Measurements from ENCODE around the gene TFIP11. TPM values are rescaled to one million over a fixed set of nuclear protein-coding genes. Genes with fewer than 3 reads are reported as not detected.

TFIP11 gene
- total and polyA plus RNA-seq, 2 of the 8 experiments (the other 6 are each of a cell fraction or from before 2014, with no cell fraction given) = 18.1 to 28.3 TPM

DNA sequence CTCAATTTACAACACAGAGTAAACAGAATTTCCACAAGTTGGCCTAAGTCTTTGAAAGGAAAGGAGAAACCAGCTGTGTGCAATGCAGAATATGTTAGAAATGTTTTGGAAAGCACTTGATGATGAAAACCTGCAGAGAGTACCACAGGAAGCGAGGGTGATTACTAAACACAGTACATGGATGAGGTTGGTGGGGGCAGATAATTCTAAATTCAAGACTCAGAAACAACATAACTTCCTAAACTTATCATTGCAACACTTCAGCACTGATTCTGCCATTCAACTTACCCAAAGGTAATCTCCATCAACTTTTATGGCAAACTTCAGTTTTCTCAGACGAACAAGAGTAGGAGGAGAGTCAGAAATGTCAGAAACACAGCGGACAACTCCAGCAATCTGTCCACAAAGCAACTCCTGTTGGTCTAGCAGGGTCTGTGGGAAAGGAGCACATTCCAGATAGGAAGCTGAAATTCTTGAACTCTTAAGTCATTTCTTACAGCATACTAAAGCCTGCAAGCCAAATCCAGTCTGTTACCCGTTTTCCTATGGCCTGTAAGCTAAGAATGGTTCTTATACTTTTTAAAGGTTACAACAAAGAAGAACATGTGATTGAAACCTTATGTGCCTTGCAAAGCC is 35.5 kb downstream of the TFIP11 start:
- no peak overlapping the region for H3K4ac ChIP-seq (replicated peaks; ENCODE audit: insufficient read length, low read depth, low read length)
- no peak overlapping the region for H4K5ac ChIP-seq (ENCODE audit: insufficient read length, low read depth, low read length)
- H3K18ac ChIP-seq (ENCODE audit: extremely low read depth, low read length) = no peak overlapping the region
- H2BK5ac ChIP-seq (ENCODE audit: low read depth, low read length) = no peak overlapping the region
- peaks cover 0 to 27% of the 10 kb centered on the region in 2 experiments; a peak in 2 of 4 replicates for H3K79me2 ChIP-seq (ENCODE audit: control insufficient read depth in 1 of 2, insufficient read depth in 2 of 2, low read length in 2 of 2)
- no peak overlapping the region for H3K23ac ChIP-seq (ENCODE audit: insufficient read length)
- H3K4me2 ChIP-seq (ENCODE audit: insufficient read depth in 1 of 2, low read depth in 2 of 2, low read length in 2 of 2) = no peak overlapping the region
- H2BK12ac ChIP-seq (ENCODE audit: low read depth, low read length) = no peak overlapping the region
- no peak overlapping the region for H3K4me3 ChIP-seq (ENCODE audit: extremely low read depth in 1 of 4, insufficient read depth in 2 of 4, low read depth in 3 of 4, low read length in 4 of 4)
- H3K4me1 ChIP-seq (replicated peaks in 1 of 4; ENCODE audit: control insufficient read depth in 3 of 4, insufficient read depth in 4 of 4, low read length in 3 of 4) = peaks cover 0 to 4% (median 2%) of the 10 kb centered on the region in 4 experiments; a peak in 3 of 7 replicates
- FAIRE-seq = no peak
- H4K8ac ChIP-seq (ENCODE audit: extremely low read depth, insufficient read depth, low read length) = no peak overlapping the region
- H3K56ac ChIP-seq (replicated peaks; ENCODE audit: insufficient read length, low read depth, low read length) = no peak overlapping the region
- H2AK5ac ChIP-seq (ENCODE audit: low read depth, low read length) = no peak overlapping the region
- H3K27me3 ChIP-seq (replicated peaks in 1 of 4; ENCODE audit: control insufficient read depth in 3 of 4, extremely low read depth in 1 of 4, insufficient read depth in 3 of 4, low read length in 3 of 4) = no peaks in the 10 kb centered on the region
- H3K23me2 ChIP-seq (ENCODE audit: low read depth, low read length) = no peaks in the 10 kb centered on the region; the same call in 1 of the 2 replicates
- H3K36me3 ChIP-seq (ENCODE audit: control insufficient read depth in 2 of 4, insufficient read depth in 4 of 4, low read length in 3 of 4) = peaks cover 5 to 45% (median 35%) of the 10 kb centered on the region in 4 experiments; a peak in 7 of 8 replicates
- H2BK15ac ChIP-seq (ENCODE audit: low read length) = no peak overlapping the region
- CTCF ChIA-PET (ENCODE audit: partially characterized antibody) = no interaction called here
- no peak overlapping the region for H3K27ac ChIP-seq (ENCODE audit: low read depth, low read length)
- no peaks in the 10 kb centered on the region for H3K79me1 ChIP-seq (ENCODE audit: low read depth, low read length)
- no peak overlapping the region for H2BK120ac ChIP-seq (replicated peaks; ENCODE audit: low read depth, low read length)
- POLR2A ChIA-PET (ENCODE audit: partially characterized antibody) = no interaction called here
- H2BK20ac ChIP-seq (ENCODE audit: low read length) = no peak overlapping the region
- no peak overlapping the region for H4K91ac ChIP-seq (replicated peaks; ENCODE audit: insufficient read length, low read length)
- no peak for DNase-seq (ENCODE audit: low read depth in 1 of 2, low spot score in 2 of 2)
- H3K14ac ChIP-seq (ENCODE audit: insufficient read length) = no peak overlapping the region
- H3K9ac ChIP-seq (replicated peaks in 1 of 4; ENCODE audit: extremely low read depth in 1 of 4, low read depth in 3 of 4, low read length in 3 of 4) = no peak overlapping the region
- 96% methylated on average over 4 of the region's 4 CpGs; no CpG with 5 or more reads in 1 of the 2 experiments for WGBS, 2 experiments (ENCODE audit: extremely low coverage in 1 of 2, insufficient coverage in 1 of 2, insufficient read length in 1 of 2, insufficient replicate concordance in 2 of 2, low coverage in 1 of 2, low lambda C conversion rate in 2 of 2, missing lambda C conversion rate in 1 of 2)
- H4K20me1 ChIP-seq (replicated peaks in 1 of 2; ENCODE audit: control insufficient read depth in 1 of 2, insufficient read depth in 2 of 2, low read length in 2 of 2) = peaks cover 0 to 3% of the 10 kb centered on the region in 2 experiments
- no peak overlapping the region for H2AFZ ChIP-seq (ENCODE audit: low read length)
- H3K9me3 ChIP-seq (ENCODE audit: insufficient read depth in 2 of 2, low read depth in 1 of 2, low read length in 1 of 2) = no peaks in the 10 kb centered on the region
- no peak for TF ChIP-seq KDM4A (IDR thresholded peaks at IDR 0.05; ENCODE audit: low read depth, low read length, severe bottlenecking)
- no peak for TF ChIP-seq RBBP5 (IDR thresholded peaks at IDR 0.05; ENCODE audit: borderline replicate concordance, low read depth, low read length)
- TF ChIP-seq TAF1 (IDR thresholded peaks at IDR 0.05; ENCODE audit: low read depth, low read length) = no peak
- TF ChIP-seq POLR2AphosphoS5 (IDR thresholded peaks at IDR 0.05; ENCODE audit: low read depth, low read length) = no peak
- TF ChIP-seq SIX5 (IDR thresholded peaks at IDR 0.05; ENCODE audit: low read depth, low read length) = no peak
- no peak for TF ChIP-seq HDAC6 (IDR thresholded peaks at IDR 0.05; ENCODE audit: low read depth, low read length)
- no peak for TF ChIP-seq SP4 (IDR thresholded peaks at IDR 0.05; ENCODE audit: low read length)
- TF ChIP-seq CBX8 (IDR thresholded peaks at IDR 0.05; ENCODE audit: borderline replicate concordance, low read depth, low read length) = no peak
- TF ChIP-seq KDM1A (IDR thresholded peaks at IDR 0.05; ENCODE audit: borderline replicate concordance, low read length) = no peak
- TF ChIP-seq ZNF274 (IDR thresholded peaks at IDR 0.05; ENCODE audit: borderline replicate concordance, extremely low read depth, low read length) = no peak
- no peak for TF ChIP-seq NRF1 (IDR thresholded peaks at IDR 0.05; ENCODE audit: low read depth, low read length)
- no peak for TF ChIP-seq KDM5A (IDR thresholded peaks at IDR 0.05; ENCODE audit: low read length)
- TF ChIP-seq, protein P1, sequence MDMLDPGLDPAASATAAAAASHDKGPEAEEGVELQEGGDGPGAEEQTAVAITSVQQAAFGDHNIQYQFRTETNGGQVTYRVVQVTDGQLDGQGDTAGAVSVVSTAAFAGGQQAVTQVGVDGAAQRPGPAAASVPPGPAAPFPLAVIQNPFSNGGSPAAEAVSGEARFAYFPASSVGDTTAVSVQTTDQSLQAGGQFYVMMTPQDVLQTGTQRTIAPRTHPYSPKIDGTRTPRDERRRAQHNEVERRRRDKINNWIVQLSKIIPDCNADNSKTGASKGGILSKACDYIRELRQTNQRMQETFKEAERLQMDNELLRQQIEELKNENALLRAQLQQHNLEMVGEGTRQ (IDR thresholded peaks at IDR 0.05; ENCODE audit: low read length) = no peak
